ENCODE results near the gene ACADS.
"Not testable (repeated sequence)": the region's sequence is repeated elsewhere in the genome, so short reads cannot be mapped to it uniquely, and the experiment has no call there.

Gene ACADS

DNA sequence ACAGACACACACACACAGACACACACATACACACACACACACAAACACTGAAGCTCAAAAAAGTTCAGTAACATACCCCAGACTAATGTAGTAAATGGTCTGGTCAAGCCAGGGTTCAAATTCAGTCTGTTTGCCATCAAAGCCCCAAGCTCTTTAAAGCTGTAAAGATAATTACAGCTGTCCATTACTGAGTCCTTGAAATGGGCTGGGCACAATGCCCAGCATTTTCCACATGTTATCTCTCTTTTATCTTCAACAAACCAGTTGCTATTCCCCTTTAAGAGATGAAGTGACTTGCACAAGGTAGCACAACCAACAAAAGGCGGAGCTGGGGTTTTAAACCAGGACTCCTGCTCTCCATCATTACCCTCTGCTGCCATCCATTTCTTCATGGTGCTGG lies 23.0 kb upstream of the ACADS start:
- no peak for DNase-seq

DNA sequence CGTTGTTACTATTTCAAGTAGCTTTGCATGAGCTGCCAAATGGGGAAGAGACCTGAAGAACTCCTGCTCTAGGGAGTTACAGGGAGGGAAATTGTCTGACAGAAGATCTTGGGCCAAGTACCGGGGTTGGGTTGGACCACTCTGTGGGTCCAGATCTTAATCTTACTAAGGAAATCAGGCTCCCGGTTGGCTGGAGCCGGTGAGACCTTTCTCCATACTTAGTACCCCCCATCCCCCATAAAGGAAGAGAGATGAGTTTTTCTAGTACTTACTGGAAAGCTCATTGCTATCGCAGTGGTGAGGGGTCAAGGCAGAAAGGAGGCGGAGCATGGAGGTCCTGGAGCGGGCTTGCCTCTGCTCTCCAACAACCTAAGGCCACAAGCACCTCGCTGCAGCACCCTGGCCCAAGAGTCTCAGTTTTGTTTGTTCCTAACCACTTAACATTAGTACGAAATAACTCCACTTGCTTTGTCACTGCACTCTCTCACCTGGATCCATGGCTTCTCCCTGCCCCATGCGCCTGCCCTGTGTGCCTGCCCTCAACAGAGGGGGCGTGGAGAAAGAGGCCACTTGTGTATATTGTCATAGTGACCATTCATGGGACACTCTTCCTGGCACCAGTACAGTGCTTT lies 22.2 kb upstream of the ACADS start:
- no peak for DNase-seq

DNA sequence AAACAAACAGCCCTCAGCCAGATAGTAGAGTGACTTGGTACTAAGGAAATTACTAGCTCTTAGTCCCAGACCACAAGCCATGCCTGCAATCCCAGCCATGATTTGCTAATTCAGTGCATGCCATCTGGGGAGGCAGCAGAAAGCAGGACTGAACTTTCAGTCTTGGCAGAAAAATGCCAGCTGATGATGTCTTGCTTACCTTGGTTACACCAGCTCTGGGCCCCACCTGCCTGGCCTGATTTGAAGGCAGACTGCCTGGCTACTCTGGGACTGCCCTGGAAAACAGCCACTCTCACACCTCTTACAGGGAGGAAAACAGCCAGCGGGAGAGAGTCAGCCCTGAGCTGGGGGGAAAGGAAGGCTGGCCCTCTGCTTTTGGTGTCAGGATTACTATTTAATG lies 20.0 kb upstream of the ACADS start:
- DNase-seq, result no peak

DNA sequence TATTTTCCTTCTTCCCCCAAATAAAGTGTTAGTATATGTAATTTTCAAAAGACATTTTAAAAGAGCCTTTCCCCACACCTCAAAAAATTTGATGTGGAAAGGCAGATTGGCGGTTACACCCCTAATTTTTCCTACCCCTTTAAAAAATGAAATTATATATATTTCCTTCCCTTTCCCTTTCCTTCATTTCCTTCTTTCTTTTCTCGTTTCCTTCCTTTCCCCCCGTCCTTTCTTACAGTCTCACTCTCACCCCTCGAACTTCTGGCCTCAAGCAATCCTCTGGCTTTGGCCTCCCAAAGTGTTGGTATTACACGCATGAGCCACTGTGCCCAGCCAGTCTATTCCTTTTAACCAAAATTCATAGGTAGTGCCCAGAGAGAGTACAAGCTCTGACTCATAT lies 19.6 kb upstream of the ACADS start:
- no peak for DNase-seq

DNA sequence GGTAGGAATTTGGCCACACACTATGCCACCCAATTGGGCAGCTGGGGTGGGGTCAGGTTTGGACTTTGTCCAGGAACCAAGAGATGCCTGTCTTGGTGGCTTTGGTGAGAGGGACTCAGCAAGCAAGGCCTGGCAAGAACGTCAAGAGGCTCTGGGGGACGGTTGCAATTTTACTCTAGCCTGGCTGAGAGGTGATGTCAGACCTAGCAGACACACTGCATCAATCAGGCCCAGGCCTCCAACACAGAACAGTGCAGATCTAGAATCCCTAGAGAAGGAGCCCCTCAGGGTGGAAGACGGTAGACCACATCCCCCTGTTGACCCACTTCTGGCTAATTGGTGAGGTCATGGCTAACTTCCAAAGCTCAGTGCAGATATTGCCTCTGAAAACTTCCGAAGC lies 17.0 kb upstream of the ACADS start:
- DNase-seq, result peak; percentile 63

DNA sequence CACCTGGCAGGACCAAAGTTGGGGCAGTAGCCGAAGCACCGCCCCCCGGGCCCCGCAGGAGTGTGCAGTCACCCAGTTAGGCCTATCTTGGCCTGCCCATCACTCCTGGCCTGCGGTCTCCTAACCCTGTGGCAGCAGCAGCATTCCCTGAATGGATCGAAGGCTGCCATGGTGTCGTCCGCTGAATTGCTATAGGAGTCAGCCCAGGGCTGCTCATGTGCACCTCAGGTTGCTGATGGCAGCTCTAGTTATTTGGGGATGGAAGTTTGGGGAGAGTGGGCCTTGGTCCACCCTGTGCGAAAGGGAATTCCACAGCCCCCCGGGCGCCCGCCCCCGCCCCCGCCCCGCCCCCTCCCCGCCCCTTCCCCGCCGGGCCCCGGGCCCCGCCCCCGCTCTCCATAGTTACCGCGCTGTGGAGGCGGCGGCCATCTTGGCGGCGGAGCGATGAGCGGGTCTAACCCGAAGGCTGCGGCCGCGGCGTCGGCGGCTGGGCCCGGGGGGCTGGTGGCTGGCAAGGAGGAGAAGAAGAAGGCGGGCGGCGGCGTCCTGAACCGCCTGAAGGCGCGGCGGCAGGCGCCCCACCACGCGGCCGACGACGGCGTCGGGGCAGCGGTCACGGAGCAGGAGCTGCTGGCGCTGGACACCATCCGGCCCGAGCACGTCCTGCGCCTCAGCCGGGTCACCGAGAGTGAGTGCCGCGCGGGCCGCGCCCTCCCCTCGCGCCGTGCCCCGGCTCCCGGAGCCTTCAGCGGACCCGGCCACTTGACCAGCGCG lies 15.4 kb upstream of the ACADS start, which contains the start of gene UNC119B:
Gene UNC119B (plus strand): TSS at position 428 of the 774 bp plus-strand sequence. CDS start 17 bp downstream, at position 445.
- peak; percentile 87 for DNase-seq

DNA sequence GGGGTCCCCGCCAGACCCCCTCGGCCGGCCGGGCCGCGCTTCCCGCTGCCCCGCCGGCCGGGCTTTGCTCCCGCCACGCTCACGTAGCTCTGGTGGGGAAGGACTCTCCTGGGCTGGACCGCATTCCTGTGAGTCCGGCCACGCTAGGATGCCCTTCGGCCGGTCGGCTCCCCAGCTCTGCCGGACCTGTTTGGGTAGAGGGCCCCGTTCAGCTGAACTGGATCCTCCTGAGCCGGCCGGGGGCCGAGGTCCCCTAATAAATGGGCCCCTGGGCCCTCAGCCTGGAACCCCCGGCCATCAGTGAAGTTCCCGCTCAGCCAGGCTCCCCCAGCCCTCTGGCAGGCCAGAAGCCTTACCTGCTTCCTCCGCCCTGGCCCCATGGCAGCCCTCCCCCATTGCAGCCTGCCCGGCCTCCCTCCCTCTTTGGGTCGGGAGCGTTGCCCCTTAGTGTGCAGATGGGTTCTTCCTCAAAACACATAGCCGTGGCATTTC lies 14.8 kb upstream of the ACADS start:
- peak; percentile 47 for DNase-seq

DNA sequence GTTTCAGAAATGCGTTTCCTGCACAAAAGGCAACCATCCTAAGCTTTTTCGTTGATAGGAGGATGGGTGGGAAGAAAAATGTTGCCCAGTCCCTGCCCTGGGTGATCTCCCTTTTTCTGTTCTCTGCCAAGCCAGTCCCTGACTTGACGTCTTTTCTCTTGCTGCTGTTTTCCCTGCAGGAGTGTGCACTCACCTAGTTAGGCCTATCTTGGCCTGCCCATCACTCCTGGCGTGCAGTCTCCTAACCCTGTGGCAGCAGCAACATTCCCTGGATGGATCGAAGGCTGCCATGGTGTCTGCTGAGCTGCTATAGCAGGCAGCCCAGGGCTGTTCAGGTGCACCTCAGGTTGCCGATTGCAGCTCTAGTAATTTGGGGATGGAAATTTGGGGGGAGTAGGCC lies 14.2 kb upstream of the ACADS start:
- DNase-seq, result no peak

DNA sequence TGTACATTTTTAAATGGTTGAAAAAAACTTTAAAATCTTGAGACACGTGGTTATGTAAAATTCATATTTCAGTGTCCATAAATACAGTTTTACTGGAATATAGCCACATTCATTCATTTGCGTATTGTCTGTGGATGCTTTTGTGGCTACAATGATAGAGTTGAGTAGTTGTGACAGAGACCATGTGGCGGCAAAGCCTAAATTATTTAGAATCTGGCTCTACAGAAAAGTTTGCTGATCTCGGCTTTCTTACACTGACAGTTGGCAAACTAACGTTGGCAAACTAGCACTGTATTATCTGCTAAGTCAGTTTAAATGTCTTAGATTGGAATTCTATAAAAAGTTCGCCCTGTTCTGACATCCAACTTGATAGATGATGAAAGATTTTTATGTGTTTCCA lies 13.0 kb upstream of the ACADS start:
- DNase-seq, result no peak

DNA sequence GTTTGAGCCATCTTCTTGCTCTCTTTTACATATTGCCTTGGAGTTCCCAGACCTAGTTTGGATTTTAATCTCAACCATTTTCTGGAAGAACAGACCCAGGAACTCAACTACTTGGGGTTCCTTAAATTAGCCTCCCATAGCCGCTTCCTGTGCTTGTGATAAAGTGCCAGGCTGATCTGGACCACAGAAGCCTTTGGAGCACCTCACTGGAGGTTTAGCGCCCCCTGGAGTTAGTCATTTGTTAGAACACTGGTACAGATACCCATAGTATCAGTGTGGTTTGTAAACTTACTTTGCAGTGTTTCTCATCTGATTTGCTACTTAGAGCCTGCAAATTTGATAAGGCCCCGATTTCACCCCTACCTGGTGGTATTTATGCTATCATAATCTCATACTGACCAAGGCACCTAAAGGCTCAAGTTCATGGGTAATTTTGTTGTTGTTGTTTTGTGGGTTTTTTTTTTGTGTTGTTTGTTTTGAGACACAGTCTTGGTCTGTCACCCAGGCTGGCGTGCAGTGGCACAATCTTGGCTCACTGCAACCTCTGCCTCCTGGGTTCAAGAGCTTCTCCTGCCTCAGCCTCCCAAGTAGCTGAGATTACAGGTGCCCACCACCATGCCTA lies 11.7 kb upstream of the ACADS start:
- peak; percentile 94 for DNase-seq

DNA sequence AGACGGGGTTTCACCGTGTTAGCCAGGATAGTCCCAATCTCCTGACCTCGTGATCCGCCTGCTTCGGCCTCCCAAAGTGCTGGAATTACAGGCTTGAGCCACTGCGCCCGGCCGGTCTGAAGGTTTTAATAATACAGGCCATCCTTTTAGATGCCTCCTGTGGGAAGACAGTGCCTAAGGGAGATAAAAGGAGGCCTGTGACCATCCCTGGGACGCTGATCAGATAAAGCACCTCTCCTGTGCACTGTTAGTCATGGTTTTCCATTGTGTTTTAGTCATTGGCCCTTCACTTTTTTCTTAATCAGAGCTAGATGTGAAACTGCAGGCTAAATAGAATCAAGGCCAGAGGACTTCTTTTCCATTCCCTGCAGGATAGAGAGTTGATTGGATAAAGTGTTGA lies 7.6 kb upstream of the ACADS start:
- no peak for DNase-seq

DNA sequence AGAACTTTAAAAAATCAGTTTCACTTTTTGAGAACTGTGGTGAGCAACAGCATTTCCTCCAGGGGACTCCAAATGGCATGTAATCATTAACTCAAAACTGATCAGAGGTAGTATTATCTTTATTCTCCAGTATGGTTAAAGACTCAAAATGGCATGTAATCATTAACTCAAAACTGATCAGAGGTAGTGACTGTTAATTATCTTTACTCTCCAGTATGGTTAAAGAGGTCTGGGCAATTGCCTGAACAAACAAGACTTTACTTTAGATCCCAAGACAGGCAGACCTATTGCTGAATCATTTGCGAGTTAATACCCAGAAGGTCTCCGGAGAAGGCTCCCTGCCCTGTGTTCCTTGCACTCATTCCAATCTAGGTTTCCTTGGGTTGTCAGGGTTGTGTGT lies 6.6 kb upstream of the ACADS start:
- no peak for DNase-seq

DNA sequence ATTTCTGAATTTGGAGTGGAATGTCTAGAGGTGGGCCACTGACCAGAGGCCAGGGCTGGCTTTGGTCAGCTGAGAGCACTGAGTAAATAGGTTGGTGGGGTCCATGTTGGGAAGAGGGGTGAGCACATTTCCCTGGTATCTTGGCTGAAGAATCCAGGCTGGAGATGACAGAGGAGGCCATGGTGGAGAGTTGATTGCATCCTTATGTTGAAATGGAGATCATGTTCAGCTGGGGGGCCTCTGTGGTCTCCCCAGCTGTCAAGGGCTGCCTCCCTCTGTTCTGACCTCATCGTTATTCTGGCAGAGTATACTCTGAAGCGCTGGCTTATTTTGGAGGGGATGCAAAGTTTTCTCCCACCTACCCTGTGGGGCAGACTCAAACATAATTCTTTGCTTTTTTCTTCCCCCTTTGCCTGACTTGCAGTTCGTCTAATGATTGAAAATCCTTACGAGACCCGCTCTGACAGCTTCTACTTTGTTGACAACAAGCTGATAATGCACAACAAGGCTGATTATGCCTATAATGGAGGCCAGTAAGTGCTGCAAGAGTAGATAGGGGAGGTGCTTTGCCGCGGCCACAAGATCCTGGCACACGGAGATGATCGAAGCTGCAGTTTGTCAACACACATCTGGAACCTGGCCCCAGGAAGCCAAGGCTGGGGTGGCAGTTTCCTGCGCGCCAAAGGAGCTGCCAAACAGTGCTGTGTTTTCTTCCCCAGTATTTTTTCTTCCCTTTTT lies 6.0 kb upstream of the ACADS start:
- DNase-seq, result no peak

DNA sequence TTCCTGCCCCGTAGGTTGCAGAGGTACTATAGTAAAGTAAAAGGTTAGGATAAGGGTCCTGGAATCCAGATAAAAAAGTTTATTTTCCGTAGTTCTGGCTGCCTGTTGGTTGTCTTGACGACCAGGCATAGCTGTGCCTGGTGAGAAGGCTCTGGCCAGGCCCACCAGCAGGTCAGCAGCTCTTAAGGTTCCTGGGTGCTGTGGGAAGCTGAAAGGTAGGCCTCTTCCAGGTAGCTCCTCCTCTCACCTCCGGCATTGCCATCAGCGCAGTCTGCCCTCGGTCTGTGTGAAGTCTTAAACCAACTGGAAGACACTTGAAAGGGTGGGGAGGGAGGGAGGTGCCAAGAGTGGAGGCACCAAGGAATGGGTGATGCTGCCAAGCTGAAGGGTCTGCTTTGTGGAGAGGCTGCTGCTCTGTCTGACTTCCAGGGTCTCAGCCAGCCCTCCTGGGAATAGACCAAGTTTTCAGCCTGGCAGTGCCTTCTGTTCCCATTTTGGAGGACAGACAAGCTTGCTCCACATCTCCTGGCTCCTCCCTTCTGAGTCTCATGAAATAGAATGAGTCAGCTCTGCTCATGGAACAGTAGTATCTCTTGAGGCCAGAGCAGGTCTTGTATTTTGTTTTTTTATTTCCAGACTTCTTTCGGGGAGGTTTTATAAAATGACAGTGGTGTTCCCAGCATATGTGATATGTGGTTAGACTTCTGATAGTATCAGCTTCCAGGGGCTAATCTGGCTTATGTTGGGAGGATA lies 5.2 kb upstream of the ACADS start:
- no peak for DNase-seq

DNA sequence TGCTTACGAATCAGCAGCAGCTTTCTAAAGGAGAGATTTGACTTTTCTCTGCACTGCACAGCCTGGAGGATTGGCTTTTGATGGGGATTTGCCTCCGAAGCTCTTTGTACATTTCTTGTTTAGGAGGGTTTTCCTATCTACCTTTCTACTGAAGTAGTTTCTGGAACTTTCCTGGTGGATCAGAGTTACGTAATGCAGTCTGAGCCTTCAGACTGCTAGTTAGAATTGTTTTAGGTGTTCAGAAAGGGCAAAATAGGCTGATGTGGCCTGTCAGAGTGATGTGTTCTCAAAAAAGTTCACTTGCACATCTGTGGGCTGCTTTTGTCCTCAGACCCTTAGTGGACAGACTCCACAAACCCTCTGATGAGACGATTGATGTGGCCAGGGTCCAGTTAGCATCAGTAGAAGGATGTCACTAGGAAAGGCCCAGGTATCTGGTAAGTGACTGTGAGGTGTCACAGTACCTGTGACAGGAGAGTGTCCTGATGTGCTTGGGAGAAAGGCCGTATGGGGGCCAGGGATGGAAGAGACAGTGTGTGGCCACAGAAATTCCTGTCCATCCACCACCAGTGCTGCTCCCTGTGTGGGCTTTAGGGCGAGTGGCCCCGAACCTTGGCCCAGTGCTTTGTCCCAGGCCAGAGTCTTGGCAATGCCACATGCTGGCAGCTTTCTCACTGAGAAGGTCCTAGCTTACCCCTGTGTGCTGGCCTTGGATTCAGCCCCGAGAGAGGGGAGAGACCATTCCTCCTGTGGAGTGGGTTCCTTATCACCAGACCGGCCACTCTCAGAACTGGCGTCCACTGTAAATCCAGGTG lies 4.4 kb upstream of the ACADS start:
- no peak for DNase-seq

DNA sequence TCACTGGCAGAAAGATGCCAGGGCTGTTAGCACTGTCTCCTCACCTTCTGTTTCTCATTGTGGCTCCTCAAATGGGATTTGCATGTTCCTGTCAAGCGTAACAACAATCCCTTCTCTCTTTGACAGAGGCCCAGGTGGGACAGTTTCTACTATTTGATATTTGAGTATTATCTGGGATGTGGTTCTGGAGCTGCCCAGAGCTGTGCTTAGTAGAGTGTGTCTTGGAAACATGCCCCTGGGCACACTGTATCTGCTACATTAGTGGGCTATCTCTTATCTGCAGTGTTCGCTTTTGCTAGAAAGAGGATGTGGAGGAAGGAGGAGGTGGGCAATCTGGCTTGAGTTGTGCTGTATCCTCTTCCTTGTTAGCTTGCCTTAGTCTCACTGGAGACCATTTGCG lies 3.8 kb upstream of the ACADS start:
- no peak for DNase-seq

DNA sequence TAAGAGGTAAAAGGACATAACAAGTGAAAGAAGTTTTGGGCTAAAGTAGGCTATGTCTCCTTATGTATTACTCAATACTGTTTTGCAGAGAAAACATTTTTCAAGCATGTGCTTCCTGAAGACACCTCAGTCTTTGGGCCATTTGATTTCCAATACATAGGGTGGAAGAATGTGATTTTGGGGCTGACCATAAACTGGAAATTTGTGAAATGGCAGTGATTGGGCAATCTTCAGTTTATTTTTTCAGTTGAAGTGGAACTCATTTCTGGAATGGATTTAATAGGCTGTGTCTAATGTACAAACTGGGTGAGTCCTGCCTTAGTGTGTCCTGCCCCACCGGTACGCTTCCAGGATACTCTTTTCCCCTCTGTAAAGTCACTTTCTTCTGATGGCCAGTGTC lies 2.8 kb upstream of the ACADS start:
- DNase-seq, result no peak

DNA sequence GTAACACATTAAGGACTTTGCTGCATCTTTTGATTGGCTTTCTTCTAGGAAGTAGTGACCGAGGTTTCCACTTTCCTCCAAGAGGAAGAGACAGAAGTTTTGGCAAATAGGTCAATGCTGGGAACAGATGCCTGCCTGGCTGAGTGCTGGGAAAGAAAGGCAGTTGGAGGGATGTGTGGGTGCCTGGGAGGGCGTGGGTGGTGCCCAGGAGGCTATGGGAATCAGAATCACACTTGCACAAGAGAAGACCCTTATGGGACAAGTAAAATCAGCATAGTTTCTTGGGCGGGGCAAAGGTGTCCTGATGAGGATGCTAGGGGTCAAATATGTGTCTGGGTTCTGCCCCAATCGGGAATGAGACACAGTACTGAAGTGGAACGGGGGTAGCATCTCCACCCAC lies 906 bp upstream of the ACADS start:
- DNase-seq, result no peak

DNA sequence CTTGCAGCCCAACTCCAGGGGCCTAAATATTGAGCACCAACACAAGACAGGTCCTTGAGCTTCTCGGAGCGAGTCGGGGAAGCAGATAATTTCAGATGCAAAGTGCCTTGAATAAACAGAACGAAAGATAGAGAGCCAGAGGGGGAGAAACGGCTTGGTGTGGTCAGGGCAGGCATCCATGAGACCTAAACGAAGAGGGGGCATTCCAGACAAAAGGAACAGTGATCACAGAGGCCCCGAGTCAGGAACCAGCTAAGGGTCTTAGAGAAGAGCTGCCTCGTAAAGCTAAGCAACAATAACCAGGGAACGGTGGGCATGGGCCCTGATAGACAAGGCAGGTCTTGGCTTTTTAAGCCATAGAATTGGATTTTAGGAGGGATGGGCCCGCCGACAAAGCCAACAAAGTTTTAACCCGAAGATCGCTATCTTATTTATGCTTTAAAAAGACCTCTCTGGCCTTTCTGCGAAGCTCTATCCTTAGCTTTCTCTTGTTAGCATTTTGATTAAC lies 421 bp upstream of the ACADS start:
- no peak for DNase-seq

DNA sequence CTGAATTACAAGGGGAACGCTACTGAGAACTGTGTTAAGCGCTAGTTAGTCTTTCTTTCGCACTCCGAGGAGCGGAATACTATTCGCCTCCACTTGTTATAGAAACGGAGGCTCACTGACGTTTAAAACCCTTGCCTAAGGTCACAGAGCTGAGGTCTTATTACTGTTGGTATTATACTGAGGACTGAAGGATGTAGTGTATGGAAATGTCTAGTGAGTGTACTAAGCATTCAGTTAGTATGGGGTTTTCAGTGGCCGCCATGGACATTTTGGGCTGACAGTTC lies 826 bp downstream of the ACADS start:
- no peak for DNase-seq

DNA sequence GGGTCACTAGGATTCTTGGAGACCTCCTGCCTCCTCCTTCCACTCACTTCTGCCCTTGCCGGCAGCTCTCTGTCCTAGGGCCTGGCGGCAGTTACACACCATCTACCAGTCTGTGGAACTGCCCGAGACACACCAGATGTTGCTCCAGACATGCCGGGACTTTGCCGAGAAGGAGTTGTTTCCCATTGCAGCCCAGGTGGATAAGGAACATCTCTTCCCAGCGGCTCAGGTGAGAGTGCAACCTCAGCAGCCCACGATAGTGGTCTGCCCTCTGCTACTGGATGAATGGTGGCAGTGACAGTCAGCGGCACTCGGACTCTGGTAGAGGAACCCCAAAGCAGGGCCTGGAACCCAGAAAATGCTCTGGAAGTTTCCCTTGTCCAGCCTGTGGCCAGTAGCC lies 1.3 kb downstream of the ACADS start:
- DNase-seq, result no peak

DNA sequence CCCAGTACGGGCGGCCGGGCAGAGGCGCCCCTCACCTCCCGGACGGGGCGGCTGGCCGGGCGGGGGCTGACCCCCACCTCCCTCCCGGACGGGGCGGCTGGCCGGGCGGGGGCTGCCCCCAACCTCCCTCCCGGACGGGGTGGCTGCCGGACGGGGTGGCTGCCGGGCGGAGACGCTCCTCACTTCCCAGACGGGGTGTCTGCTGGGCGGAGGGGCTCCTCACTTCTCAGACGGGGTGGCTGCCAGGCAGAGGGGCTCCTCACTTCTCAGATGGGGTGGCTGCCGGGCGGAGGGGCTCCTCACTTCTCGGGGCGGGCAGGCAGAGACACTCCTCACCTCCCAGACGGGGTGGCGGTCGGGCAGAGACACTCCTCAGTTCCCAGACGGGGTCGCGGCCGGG lies 6.6 kb downstream of the ACADS start:
- not testable (repeated sequence) for DNase-seq
